Measurements from ENCODE around the gene POLK.

POLK gene

DNA sequence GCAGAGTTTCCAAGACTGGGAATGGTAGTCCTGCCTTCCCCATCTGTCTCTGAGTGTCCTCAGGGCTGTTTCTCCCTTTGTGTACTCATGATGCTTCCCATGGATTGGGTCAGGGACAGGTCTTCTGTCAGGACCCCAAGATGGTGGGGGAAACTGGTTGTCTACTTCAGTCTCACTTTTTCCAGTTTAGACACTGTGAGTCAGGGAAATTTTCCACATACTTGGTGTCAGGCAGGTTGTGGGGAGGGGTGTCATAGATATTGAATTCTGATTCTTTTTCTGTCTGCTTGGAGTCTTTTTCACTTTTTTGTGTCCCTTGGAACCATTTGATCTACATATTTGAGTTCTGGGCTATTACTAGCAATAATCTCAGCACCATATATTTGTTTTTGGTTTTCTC is 10.3 kb downstream of the POLK start:
- no peak for DNase-seq (ENCODE audit: low read depth)
- TF ChIP-seq, protein P1, sequence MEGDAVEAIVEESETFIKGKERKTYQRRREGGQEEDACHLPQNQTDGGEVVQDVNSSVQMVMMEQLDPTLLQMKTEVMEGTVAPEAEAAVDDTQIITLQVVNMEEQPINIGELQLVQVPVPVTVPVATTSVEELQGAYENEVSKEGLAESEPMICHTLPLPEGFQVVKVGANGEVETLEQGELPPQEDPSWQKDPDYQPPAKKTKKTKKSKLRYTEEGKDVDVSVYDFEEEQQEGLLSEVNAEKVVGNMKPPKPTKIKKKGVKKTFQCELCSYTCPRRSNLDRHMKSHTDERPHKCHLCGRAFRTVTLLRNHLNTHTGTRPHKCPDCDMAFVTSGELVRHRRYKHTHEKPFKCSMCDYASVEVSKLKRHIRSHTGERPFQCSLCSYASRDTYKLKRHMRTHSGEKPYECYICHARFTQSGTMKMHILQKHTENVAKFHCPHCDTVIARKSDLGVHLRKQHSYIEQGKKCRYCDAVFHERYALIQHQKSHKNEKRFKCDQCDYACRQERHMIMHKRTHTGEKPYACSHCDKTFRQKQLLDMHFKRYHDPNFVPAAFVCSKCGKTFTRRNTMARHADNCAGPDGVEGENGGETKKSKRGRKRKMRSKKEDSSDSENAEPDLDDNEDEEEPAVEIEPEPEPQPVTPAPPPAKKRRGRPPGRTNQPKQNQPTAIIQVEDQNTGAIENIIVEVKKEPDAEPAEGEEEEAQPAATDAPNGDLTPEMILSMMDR (IDR thresholded peaks at IDR 0.05; ENCODE audit: low read depth, low read length, missing control alignments), result no peak
- H3K4me3 ChIP-seq (ENCODE audit: low read depth, low read length), result no peak overlapping the region

- TF ChIP-seq, protein P1 (IDR thresholded peaks at IDR 0.05; ENCODE audit: low read depth, low read length, missing control alignments), result no peak
- no peak for DNase-seq (ENCODE audit: low read depth)
- H3K4me3 ChIP-seq (ENCODE audit: low read depth, low read length), result no peak overlapping the region
Observed at GRCh38 chr5:75522542-75522941, 10.9 kb downstream of the POLK start.

DNA sequence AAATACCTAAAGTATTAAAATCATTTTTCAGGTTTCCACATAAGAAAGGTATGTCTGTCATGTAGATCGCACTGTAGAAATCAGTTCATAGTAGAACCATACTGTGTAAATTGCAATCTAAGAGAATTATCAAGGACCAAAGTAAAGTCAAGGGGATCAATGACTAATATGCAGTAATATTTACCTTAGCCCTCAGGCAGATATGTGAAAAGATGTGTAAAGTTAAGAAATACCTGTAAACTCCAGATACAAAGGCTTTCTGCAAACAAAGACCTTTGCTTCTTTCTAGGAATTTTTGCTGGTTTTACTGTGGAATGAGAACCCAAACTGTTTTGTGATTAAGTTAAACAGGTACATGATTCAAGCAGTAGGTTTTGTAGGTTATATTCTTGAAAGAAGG is 11.6 kb downstream of the POLK start:
- TF ChIP-seq, protein P1 (IDR thresholded peaks at IDR 0.05; ENCODE audit: low read depth, low read length, missing control alignments), result no peak
- no peak overlapping the region; the same call in 1 of the 2 replicates for H3K4me3 ChIP-seq (ENCODE audit: low read depth, low read length)
- no peak for DNase-seq (ENCODE audit: low read depth)

DNA sequence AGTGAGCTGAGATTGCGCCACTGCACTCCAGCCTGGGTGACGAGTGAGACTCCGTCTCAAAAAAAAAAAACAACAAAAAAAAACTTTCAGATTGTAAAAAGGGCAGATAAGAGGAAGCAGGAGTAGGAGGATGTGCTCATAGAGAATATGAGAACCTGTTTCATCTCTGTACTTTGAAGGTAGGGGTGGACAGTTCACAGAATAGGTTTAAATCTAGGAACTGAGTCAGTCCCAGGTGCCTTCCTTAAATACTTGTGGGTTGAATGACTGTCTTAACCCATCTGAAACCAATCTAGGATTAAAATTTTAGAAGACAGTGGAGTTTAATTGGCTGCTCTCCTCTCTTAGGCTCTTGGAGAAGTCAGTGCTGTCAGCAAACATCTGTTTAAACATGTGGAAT is 12.4 kb downstream of the POLK start:
- TF ChIP-seq, protein P1 (IDR thresholded peaks at IDR 0.05; ENCODE audit: low read depth, low read length, missing control alignments), result no peak
- H3K4me3 ChIP-seq (ENCODE audit: low read depth, low read length), result no peak overlapping the region
- peak; percentile 78 for DNase-seq (ENCODE audit: low read depth)

DNA sequence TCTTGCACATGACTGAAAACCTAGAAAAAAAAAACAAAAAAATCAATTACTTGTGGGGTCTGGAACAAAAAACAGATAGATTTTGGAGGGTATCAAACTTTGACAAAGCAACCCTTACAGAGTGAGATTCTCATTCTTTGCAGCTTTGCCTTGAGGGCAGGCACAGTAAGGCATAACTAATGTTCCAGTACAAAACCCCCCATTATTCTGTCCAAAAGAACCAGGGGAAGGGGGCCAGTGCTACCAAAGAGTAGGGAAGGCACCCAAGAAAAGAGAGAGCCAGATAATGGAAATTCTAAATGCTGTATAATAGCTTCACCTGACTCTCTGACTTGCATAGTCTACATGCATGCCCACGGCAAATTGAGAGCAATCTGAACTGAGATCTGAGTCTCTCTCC is 12.9 kb downstream of the POLK start:
- TF ChIP-seq, protein P1 (IDR thresholded peaks at IDR 0.05; ENCODE audit: low read depth, low read length, missing control alignments), result no peak
- no peak overlapping the region for H3K4me3 ChIP-seq (ENCODE audit: low read depth, low read length)

DNA sequence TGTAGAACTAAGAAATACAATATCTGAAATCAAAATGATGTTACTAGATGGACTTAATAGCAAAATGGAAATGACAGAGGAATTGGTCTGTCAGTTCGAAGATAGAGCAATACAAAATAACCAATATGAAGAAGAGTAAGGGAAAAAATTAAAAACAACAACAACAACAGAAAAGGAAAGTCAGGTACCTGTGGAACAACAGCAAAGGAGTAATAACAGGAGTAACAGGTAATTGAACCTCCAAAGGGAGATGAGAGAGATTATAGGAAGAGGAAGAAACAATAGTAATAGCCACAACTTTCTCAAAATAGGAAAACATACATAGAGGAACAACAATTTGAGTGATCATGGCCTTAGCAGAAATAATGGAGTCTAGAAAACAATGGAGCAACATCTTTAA is 13.7 kb downstream of the POLK start:
- no peak overlapping the region for H3K4me3 ChIP-seq (ENCODE audit: low read depth, low read length)
- no peak for DNase-seq (ENCODE audit: low read depth)
- TF ChIP-seq, protein P1 (IDR thresholded peaks at IDR 0.05; ENCODE audit: low read depth, low read length, missing control alignments), result no peak

More for the DNA sequence above, 12.9 kb downstream of the POLK start:
- DNase-seq (ENCODE audit: low read depth), result no peak

- TF ChIP-seq, protein P1 (IDR thresholded peaks at IDR 0.05; ENCODE audit: low read depth, low read length, missing control alignments), result no peak
- DNase-seq (ENCODE audit: low read depth), result no peak
- no peak overlapping the region for H3K4me3 ChIP-seq (ENCODE audit: low read depth, low read length)
Observed at GRCh38 chr5:75526070-75526469, 14.4 kb downstream of the POLK start.
